Measurements from ENCODE around the gene HMOX2.

HMOX2 gene

DNA sequence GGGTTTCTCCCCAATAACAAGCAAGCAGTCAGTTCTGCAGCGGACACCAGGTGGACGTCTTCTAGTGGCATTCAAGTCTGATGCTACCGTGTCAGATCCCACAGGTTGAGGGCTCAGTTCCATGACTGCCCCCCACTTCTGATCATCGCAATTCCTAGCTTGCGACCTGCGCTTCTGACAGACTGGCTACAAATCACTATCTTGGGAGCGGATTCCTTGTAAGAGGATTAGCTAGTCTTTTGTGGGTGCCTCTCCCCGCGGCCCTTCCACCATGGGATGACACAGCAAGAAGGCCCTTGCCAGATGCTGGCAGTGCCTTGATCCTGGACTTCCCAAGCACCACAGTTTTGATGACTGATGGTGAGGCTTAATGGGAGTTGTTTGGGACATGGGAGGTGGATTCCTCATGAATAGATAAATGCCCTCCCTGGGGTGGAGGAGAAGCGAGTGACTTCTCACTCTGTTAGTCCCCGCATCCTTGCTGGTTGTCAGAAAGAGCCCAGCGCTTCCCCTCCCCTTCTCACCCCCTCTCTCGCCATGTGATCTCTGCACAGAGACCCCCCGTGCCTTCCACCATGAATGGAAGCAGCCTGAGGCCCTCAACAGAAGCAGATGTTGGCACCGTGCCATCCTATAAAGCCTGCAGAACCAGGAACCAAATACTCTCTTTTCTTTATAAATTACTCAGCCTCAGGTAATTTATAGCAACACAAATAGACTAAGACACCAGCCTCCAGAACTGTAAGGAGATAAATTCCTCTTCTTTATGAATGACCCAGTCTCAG lies 43.3 kb downstream of the HMOX2 start:
- Histone ChIP-seq H3K27me3 (ENCODE audit: insufficient read depth, low read length, poor library complexity) (no peaks in the 10 kb centered on the region), H4K20me1 (ENCODE audit: insufficient read depth, low read length) (no peaks in the 10 kb centered on the region), H3K9me3 (ENCODE audit: insufficient read depth, low read length, severe bottlenecking) (no peaks in the 10 kb centered on the region), H3K4me1 (ENCODE audit: insufficient read depth, low read length) (peaks cover 6% of the 10 kb centered on the region), H3K27ac (ENCODE audit: low read length) (no peak overlapping the region), H3K79me2 (ENCODE audit: insufficient read depth, low read length) (no peaks in the 10 kb centered on the region), H3K4me3 (ENCODE audit: low read depth in 1 of 2, low read length in 2 of 2) (no peak overlapping the region), H2AFZ (ENCODE audit: low read depth, low read length) (no peak overlapping the region), H3K36me3 (ENCODE audit: insufficient read depth, low read length) (no peaks in the 10 kb centered on the region), H3K9ac (ENCODE audit: low read depth, low read length) (no peak overlapping the region), H3K4me2 (ENCODE audit: insufficient read depth, low read length) (no peak overlapping the region)
- no peak for DNase-seq
- TF ChIP-seq EZH2 (IDR thresholded peaks at IDR 0.05; ENCODE audit: borderline replicate concordance, low read depth, low read length, severe bottlenecking) = no peak
- TF ChIP-seq CTCF (IDR thresholded peaks at IDR 0.05; ENCODE audit: borderline replicate concordance, extremely low read depth, low read length, poor library complexity, severe bottlenecking) = no peak
- no peak for ATAC-seq (ENCODE audit: insufficient read depth, low read depth)

GRCh38 chr16:4520913-4521312 lies 44.7 kb downstream of the HMOX2 start:
- no peak for ATAC-seq (ENCODE audit: insufficient read depth, low read depth)
- Histone ChIP-seq H3K4me1 (ENCODE audit: insufficient read depth, low read length) (no peaks in the 10 kb centered on the region), H3K9ac (ENCODE audit: low read depth, low read length) (no peak overlapping the region), H3K4me3 (ENCODE audit: low read depth in 1 of 2, low read length in 2 of 2) (no peak overlapping the region), H2AFZ (ENCODE audit: low read depth, low read length) (no peak overlapping the region), H3K9me3 (ENCODE audit: insufficient read depth, low read length, severe bottlenecking) (no peaks in the 10 kb centered on the region), H4K20me1 (ENCODE audit: insufficient read depth, low read length) (no peaks in the 10 kb centered on the region), H3K79me2 (ENCODE audit: insufficient read depth, low read length) (no peaks in the 10 kb centered on the region), H3K27me3 (ENCODE audit: insufficient read depth, low read length, poor library complexity) (no peaks in the 10 kb centered on the region), H3K4me2 (ENCODE audit: insufficient read depth, low read length) (no peak overlapping the region), H3K36me3 (ENCODE audit: insufficient read depth, low read length) (no peaks in the 10 kb centered on the region), H3K27ac (ENCODE audit: low read length) (no peak overlapping the region)
- TF ChIP-seq EZH2 (IDR thresholded peaks at IDR 0.05; ENCODE audit: borderline replicate concordance, low read depth, low read length, severe bottlenecking) (no peak), CTCF (IDR thresholded peaks at IDR 0.05; ENCODE audit: borderline replicate concordance, extremely low read depth, low read length, poor library complexity, severe bottlenecking) (no peak)
- no peak for DNase-seq

- no peak for TF ChIP-seq EZH2 (IDR thresholded peaks at IDR 0.05; ENCODE audit: borderline replicate concordance, low read depth, low read length, severe bottlenecking)
- no peak for TF ChIP-seq CTCF (IDR thresholded peaks at IDR 0.05; ENCODE audit: borderline replicate concordance, extremely low read depth, low read length, poor library complexity, severe bottlenecking)
- Histone ChIP-seq H3K79me2 (ENCODE audit: insufficient read depth, low read length) (no peaks in the 10 kb centered on the region), H3K27me3 (ENCODE audit: insufficient read depth, low read length, poor library complexity) (no peaks in the 10 kb centered on the region), H3K4me2 (ENCODE audit: insufficient read depth, low read length) (no peak overlapping the region), H3K9me3 (ENCODE audit: insufficient read depth, low read length, severe bottlenecking) (no peaks in the 10 kb centered on the region), H3K9ac (ENCODE audit: low read depth, low read length) (no peak overlapping the region), H3K36me3 (ENCODE audit: insufficient read depth, low read length) (no peaks in the 10 kb centered on the region), H3K4me1 (ENCODE audit: insufficient read depth, low read length) (no peaks in the 10 kb centered on the region), H2AFZ (ENCODE audit: low read depth, low read length) (no peak overlapping the region), H3K27ac (ENCODE audit: low read length) (no peak overlapping the region), H4K20me1 (ENCODE audit: insufficient read depth, low read length) (no peaks in the 10 kb centered on the region), H3K4me3 (ENCODE audit: low read depth in 1 of 2, low read length in 2 of 2) (no peak overlapping the region)
- no peak for DNase-seq
- no peak for ATAC-seq (ENCODE audit: insufficient read depth, low read depth)
Observed at GRCh38 chr16:4522051-4522581, 45.9 kb downstream of the HMOX2 start.

Measured in DND-41 (cell line).